ENCODE data around the gene PMF1. TPM values are rescaled to one million over a fixed set of nuclear protein-coding genes. Genes with fewer than 3 reads are reported as not detected.

Gene PMF1
- total RNA-seq, 2 experiments from 2014 or later, result 62.8 to 72.5 TPM

GRCh38 chr1:156246241-156246780, 33.5 kb downstream of the PMF1 start:
- peak; percentile 2 for ATAC-seq
- Mint-ChIP-seq H3K9me3 (ENCODE audit: low read depth) (no peaks in the 10 kb centered on the region), H3K4me3 (no peak overlapping the region)

GRCh38 chr1:156246781-156247459, 34.1 kb downstream of the PMF1 start:
- H3K36me3 Mint-ChIP-seq, result no peaks in the 10 kb centered on the region
- no peak for ATAC-seq

More at GRCh38 chr1:156246241-156246780, 33.5 kb downstream of the PMF1 start:
- CTCF ChIA-PET, result interaction anchor here (0.9 to 3.6 kb wide), 6 partner anchors 14 to 180 kb away, joined by 3 to 22 read pairs (median 4); no protein-coding TSS in a partner anchor
- H3K4me1 Mint-ChIP-seq, result peaks cover 26% of the 10 kb centered on the region
- H3K36me3 Mint-ChIP-seq, result no peaks in the 10 kb centered on the region
- peak overlapping the region; percentile 32 for H3K27ac Mint-ChIP-seq
- no peak for DNase-seq
- no peaks in the 10 kb centered on the region for H3K27me3 Mint-ChIP-seq

GRCh38 chr1:156247460-156248322, 34.9 kb downstream of the PMF1 start, which contains the start of gene PAQR6:
PAQR6 (minus strand) TSS chr1:156248056; CDS start chr1:156246731, 1,325 bp downstream.
- Mint-ChIP-seq H3K36me3 (peaks cover 2% of the 10 kb centered on the region), H3K4me1 (peaks cover 36% of the 10 kb centered on the region), H3K27ac (peak within 1 kb of the TSS; percentile 65), H3K9me3 (ENCODE audit: low read depth) (no peaks in the 10 kb centered on the region), H3K4me3 (no peak within 1 kb of the TSS), H3K27me3 (no peaks in the 10 kb centered on the region)
- DNase-seq (no peak), ATAC-seq (no peak)
- CTCF ChIA-PET, result interaction anchor here (1.3 to 3.6 kb wide), 3 partner anchors 9 to 22 kb away, joined by 3 to 22 read pairs (median 4); no protein-coding TSS in a partner anchor

More at GRCh38 chr1:156246781-156247459, 34.1 kb downstream of the PMF1 start:
- no peak for DNase-seq
- Mint-ChIP-seq H3K4me3 (no peak overlapping the region), H3K4me1 (peaks cover 30% of the 10 kb centered on the region), H3K27ac (no peak overlapping the region), H3K9me3 (ENCODE audit: low read depth) (no peaks in the 10 kb centered on the region), H3K27me3 (no peaks in the 10 kb centered on the region)
- CTCF ChIA-PET, result interaction anchor here (0.9 to 3.6 kb wide), 3 partner anchors 21 to 180 kb away, joined by 3 to 22 read pairs (median 5); no protein-coding TSS in a partner anchor

GRCh38 chr1:156248323-156248683, 35.5 kb downstream of the PMF1 start:
- no peaks in the 10 kb centered on the region for H3K27me3 Mint-ChIP-seq
- no peaks in the 10 kb centered on the region for H3K9me3 Mint-ChIP-seq (ENCODE audit: low read depth)
- H3K27ac Mint-ChIP-seq, result peak overlapping the region; percentile 65
- no peak overlapping the region for H3K4me3 Mint-ChIP-seq
- CTCF ChIA-PET, result interaction anchor here (1.1 to 2.1 kb wide), 3 partner anchors 9 to 101 kb away, joined by 3 to 4 read pairs (median 3); no protein-coding TSS in a partner anchor
- ATAC-seq, result no peak
- DNase-seq, result no peak
- peaks cover 8% of the 10 kb centered on the region for H3K36me3 Mint-ChIP-seq
- H3K4me1 Mint-ChIP-seq, result peaks cover 36% of the 10 kb centered on the region

GRCh38 chr1:156249593-156249992, 36.8 kb downstream of the PMF1 start:
- CTCF ChIA-PET, result interaction anchor here (1.1 to 2.1 kb wide), 2 partner anchors 11 to 102 kb away, joined by 3 to 4 read pairs; no protein-coding TSS in a partner anchor
- H3K27ac Mint-ChIP-seq, result no peak overlapping the region

GRCh38 chr1:156251527-156251926, 38.7 kb downstream of the PMF1 start:
- no peaks in the 10 kb centered on the region for H3K9me3 Mint-ChIP-seq (ENCODE audit: low read depth)
- CTCF ChIA-PET, result interaction anchor here (0.5 to 1.5 kb wide), 6 partner anchors 9 to 104 kb away, joined by 3 to 4 read pairs (median 3); partner anchors contain the start of gene SMG5
- H3K4me3 Mint-ChIP-seq, result no peak overlapping the region
- H3K36me3 Mint-ChIP-seq, result peaks cover 16% of the 10 kb centered on the region
- DNase-seq, result no peak
- H3K4me1 Mint-ChIP-seq, result peaks cover 15% of the 10 kb centered on the region
- H3K27ac Mint-ChIP-seq, result peak overlapping the region; percentile 60
- H3K27me3 Mint-ChIP-seq, result no peaks in the 10 kb centered on the region
- no peak for ATAC-seq

More at GRCh38 chr1:156249593-156249992, 36.8 kb downstream of the PMF1 start:
- Mint-ChIP-seq H3K9me3 (ENCODE audit: low read depth) (no peaks in the 10 kb centered on the region), H3K27me3 (no peaks in the 10 kb centered on the region), H3K36me3 (peaks cover 12% of the 10 kb centered on the region), H3K4me3 (no peak overlapping the region), H3K4me1 (peaks cover 31% of the 10 kb centered on the region)
- no peak for ATAC-seq
- no peak for DNase-seq

GRCh38 chr1:156253634-156254033, 40.8 kb downstream of the PMF1 start:
- Mint-ChIP-seq H3K27me3 (no peaks in the 10 kb centered on the region), H3K4me1 (peaks cover 26% of the 10 kb centered on the region), H3K27ac (no peak overlapping the region), H3K9me3 (ENCODE audit: low read depth) (no peaks in the 10 kb centered on the region), H3K4me3 (no peak overlapping the region), H3K36me3 (peaks cover 21% of the 10 kb centered on the region)
- no peak for DNase-seq
- CTCF ChIA-PET, result no interaction called here
- no peak for ATAC-seq

- DNase-seq (no peak), ATAC-seq (no peak)
- H3K27ac Mint-ChIP-seq, result peak overlapping the region; percentile 62
- H3K4me1 Mint-ChIP-seq, result peaks cover 11% of the 10 kb centered on the region
- no peaks in the 10 kb centered on the region for H3K9me3 Mint-ChIP-seq (ENCODE audit: low read depth)
- no peaks in the 10 kb centered on the region for H3K27me3 Mint-ChIP-seq
- H3K4me3 Mint-ChIP-seq, result no peak overlapping the region
- CTCF ChIA-PET, result interaction anchor here (1.1 to 1.7 kb wide), 2 partner anchors 32 to 62 kb away, joined by 3 to 4 read pairs; no protein-coding TSS in a partner anchor
- peaks cover 37% of the 10 kb centered on the region for H3K36me3 Mint-ChIP-seq
These were observed 44.9 kb downstream of the PMF1 start for GRCh38 chr1:156257711-156258110.

GRCh38 chr1:156258859-156259258, 46.1 kb downstream of the PMF1 start:
- peaks cover 39% of the 10 kb centered on the region for H3K36me3 Mint-ChIP-seq

GRCh38 chr1:156259805-156260204, 47.0 kb downstream of the PMF1 start:
- ATAC-seq, result no peak
- CTCF ChIA-PET, result interaction anchor here (0.8 to 1.5 kb wide), 7 partner anchors 9 to 130 kb away, joined by 3 to 10 read pairs (median 3); no protein-coding TSS in a partner anchor
- H3K27me3 Mint-ChIP-seq, result no peaks in the 10 kb centered on the region
- H3K27ac Mint-ChIP-seq, result no peak overlapping the region
- peaks cover 11% of the 10 kb centered on the region for H3K4me1 Mint-ChIP-seq
- H3K36me3 Mint-ChIP-seq, result peaks cover 42% of the 10 kb centered on the region
- DNase-seq, result no peak
- no peaks in the 10 kb centered on the region for H3K9me3 Mint-ChIP-seq (ENCODE audit: low read depth)
- H3K4me3 Mint-ChIP-seq, result no peak overlapping the region

More at GRCh38 chr1:156258859-156259258, 46.1 kb downstream of the PMF1 start:
- H3K27me3 Mint-ChIP-seq, result no peaks in the 10 kb centered on the region
- ATAC-seq, result no peak
- no peak for DNase-seq
- CTCF ChIA-PET, result interaction anchor here (0.9 kb wide), 1 partner anchor 123 kb away, joined by 3 read pairs; no protein-coding TSS in a partner anchor
- H3K9me3 Mint-ChIP-seq (ENCODE audit: low read depth), result no peaks in the 10 kb centered on the region
- no peak overlapping the region for H3K27ac Mint-ChIP-seq
- H3K4me1 Mint-ChIP-seq, result peaks cover 11% of the 10 kb centered on the region
- H3K4me3 Mint-ChIP-seq, result no peak overlapping the region

- Mint-ChIP-seq H3K27ac (no peak overlapping the region), H3K27me3 (no peaks in the 10 kb centered on the region), H3K36me3 (peaks cover 48% of the 10 kb centered on the region), H3K4me1 (peaks cover 11% of the 10 kb centered on the region), H3K4me3 (no peak overlapping the region), H3K9me3 (ENCODE audit: low read depth) (no peaks in the 10 kb centered on the region)
- no peak for DNase-seq
- CTCF ChIA-PET, result interaction anchor here (0.9 to 1.5 kb wide), 4 partner anchors 19 to 131 kb away, joined by 3 to 10 read pairs (median 4); partner anchors contain the start of gene BGLAP
- ATAC-seq, result no peak
These were observed 48.1 kb downstream of the PMF1 start for GRCh38 chr1:156260896-156261295.

GRCh38 chr1:156262461-156263287, 49.9 kb downstream of the PMF1 start:
- Mint-ChIP-seq H3K4me1 (peaks cover 6% of the 10 kb centered on the region), H3K4me3 (no peak overlapping the region), H3K36me3 (peaks cover 60% of the 10 kb centered on the region), H3K27ac (no peak overlapping the region), H3K27me3 (no peaks in the 10 kb centered on the region), H3K9me3 (ENCODE audit: low read depth) (no peaks in the 10 kb centered on the region)
- CTCF ChIA-PET, result interaction anchor here (0.9 to 1.7 kb wide), 4 partner anchors 8 to 123 kb away, joined by 3 to 5 read pairs (median 3); partner anchors contain the start of genes PAQR6 and SMG5
- no peak for DNase-seq
- no peak for ATAC-seq

All from activated CD8-positive, alpha-beta memory T cell treated with anti-CD3 and anti-CD28 coated beads, Interleukin-2, amount 10 ng/mL, durations not matched to agents 7 days and 5 days (primary cell).